HG03039 (cell line): ENCODE data around the gene TSPEAR.

Experiments
- ATAC-seq: cut with Tn5 transposase; IDR thresholded peaks from one replicate; pipeline ENCODE4 v1.9.1; 2021; ENCODE audit warnings: mild to moderate bottlenecking, moderate library complexity; ENCODE audit not compliant: unreplicated experiment

Gene TSPEAR

DNA sequence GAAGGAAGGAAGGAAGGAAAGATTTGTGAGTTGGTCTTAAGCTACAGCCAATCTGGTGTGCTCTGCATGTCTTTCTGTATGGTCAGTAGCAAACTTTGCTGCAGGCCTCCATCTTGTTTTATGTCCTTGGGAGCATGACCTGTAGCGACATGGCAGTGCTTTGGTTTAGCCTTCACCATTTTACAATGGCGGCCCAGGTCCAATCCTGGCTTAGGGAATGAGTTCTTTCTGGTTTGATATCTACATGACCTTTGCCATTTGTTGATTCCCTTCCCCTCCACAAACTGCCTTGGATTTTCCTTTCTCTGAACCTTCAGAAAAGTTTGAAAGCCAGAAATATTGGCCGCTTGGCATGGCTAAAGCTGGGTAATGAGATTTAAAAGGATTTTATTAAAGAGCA lies 30.5 kb upstream of the TSPEAR start:
- no peak for ATAC-seq

DNA sequence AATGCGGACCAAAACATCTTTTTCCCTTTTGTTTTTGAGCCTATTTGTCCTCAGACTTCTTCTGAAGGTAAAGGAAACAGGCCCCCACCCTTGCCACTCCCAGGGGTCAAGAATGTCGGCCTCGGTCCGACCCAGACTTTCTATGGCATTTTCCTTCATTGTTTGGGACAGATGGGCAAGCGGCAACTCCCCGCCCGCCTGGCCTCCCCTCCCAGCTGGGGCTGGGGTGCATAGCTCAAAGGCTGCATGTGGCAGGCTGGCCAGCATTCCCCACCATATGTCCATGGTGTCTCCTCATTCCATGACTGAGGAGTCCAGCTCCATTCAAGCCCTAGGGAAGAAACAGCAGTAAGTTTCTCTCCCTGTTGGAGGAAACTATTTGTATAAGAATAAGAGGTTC lies 29.4 kb upstream of the TSPEAR start:
- ATAC-seq, result no peak

DNA sequence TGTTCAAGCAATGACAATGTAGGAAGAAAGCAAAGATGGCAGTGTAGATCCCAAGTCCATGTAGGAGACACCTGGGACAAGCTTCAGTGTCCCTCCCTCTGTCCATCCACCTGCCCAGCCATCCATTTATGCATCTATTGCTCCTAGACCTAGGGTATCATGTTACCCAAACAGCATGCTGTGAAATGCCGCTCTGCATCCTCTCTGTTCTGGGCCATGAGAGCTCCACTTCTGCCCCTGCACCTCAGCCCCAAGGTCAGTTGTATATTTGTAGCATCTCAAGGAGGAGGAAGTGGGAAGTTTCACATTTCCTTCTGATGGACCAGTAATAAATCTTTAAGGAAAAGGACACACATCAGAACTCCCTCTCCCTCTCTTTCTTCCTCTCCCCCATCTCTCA lies 27.9 kb upstream of the TSPEAR start:
- ATAC-seq, result no peak

DNA sequence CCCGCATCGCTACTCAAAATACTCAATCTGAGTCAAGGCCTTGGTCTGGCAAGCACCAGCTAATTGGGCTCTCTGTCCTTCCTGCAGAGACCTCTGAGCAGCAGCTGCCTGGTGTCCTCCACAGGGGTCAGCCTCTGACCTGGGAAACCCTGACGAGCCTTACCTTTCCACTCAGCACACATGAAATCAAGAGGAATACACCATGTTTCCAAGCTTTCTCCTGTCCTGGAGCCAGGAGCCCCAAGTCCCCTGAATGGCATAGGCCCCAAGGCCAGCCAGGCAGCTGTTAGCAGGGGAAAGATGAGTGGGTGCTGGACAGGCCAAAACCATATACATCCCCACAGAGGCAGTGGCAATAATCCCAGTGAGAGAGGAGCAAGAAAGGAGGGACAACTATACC lies 27.2 kb upstream of the TSPEAR start:
- ATAC-seq, result no peak

DNA sequence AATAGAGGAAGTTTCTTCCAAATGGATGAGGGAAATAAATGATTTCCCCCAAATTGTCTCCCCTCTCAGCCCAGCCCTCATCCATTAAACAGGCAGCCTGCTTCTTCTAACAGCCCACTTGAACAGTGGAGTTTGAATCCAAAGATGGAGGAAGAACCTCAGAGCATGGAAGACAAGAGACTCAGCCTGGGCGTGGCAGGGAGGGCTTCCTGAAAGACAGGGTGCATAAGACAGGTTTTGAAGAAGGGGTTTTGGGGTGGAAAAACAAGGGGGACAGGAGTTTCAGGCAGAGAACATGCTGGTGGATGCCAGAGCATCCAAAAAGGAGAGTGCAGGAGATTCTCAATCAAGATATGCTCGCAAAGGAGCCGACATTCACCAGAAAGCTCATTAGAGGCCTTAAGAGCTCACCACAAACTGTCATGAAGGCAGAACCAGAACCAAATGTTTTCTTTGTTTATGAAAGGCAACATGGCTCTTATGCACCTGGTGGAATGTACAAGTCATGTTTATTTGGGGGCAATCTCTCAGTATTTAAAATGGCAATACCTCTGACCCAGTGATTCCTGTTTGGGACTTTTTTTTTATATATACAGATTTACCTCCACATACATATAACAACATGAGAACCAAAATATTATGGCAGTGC lies 26.5 kb upstream of the TSPEAR start:
- ATAC-seq, result no peak

DNA sequence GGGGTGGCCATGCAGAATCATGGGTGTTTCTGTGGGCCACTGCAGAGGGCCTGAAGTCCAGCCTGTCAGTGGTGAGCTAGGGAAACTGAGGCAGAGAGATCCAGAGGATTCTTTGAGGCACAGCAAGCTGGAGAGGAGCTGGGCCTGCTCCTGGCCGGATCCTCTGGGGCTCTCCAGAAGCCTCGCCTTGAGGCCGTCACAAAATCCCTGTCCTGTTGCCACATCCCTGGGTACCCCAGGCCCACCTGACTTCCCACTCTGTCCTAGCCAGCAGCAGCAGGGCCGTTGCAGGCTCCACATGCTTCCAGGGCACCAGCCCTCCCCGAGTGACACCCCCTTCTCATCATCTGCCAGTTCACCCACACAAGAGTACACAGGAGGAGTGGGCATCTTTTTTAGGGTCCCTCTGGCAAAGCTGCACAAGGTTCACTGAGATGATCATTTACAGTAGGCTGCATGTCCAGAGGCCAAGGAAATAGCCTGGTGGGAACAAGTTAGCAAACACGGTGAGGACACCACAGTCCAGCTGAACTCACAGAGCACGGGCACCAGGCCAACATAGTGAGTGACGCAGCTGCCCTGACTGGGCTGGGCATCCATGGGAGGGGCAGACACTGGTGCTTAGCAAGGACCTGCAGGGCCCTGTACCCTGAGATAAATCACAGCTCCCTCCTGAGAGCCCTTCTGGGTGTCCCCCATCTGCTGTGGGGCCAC lies 25.1 kb upstream of the TSPEAR start:
- no peak for ATAC-seq

DNA sequence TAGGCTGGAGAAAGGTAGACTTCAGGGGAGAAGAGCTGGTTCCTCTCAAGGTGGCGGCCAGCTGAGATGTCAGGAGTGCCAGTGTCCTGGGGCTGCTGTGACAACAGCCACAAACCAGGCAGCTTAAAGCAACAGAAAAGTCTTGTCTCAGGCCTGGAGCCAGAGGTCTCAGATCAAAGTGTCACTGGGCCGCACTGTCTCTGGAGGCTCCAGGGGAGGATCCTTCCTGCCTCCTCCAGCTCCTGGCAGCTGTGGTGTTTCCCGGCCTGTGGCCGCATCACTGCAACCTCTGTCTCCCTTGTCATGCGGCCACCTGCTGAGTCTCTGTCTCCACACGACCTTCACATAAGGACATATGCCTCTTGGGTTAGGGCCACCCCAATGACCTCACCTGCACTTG lies 24.4 kb upstream of the TSPEAR start:
- no peak for ATAC-seq

DNA sequence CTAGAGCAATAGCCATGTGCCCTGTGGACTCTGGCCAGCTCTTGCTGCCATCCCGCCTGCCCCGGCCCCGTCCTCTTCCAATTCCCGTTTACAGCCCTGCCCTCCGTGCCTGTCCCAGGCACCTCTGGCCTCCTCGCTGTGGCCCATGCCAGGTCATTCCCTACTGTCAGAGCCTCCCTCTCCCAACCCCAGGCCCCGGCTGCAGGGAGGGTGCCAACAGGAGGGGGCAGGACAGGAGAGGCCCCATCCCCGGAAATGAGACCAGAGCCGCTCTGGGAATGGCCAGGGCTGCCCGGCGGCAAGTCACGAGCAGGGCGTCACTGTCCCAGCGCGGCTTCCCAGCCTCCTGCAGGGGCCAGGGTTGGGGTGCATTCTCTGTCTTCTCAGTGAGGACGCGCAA lies 23.5 kb upstream of the TSPEAR start:
- no peak for ATAC-seq

DNA sequence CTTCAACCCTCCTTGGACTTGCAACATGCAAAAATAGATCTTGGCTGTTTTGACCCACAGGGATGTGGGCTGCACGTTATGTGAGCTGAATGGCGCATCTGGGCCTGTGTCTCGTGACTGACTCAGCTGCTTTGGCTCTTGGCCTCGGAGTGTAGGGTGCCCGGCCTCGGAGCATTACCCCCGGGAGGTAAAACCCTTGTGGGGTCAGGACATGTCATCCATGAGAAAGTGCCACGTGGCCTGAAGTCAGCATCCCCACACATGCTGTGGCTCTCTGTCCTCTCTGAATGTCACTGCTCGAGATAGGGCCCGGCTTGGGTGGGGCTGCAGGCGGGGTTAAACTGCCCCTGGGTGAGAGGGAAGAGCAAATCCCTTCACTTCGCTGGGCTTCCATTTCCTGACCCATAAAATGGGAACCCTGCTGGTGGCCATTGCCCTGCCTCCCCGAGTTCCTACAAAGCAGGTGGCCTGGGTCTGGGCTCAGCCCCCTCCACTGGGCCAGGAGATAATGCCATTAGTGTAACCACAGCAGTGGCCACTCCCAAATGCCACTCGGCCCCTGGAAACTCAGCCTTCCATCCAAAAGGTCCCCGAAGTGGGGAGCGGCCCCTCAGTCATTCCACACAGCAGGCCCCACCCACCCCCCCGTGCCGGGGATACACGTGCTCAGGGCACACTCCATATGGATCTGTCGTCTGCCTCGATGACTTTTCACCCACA lies 22.8 kb upstream of the TSPEAR start:
- no peak for ATAC-seq

DNA sequence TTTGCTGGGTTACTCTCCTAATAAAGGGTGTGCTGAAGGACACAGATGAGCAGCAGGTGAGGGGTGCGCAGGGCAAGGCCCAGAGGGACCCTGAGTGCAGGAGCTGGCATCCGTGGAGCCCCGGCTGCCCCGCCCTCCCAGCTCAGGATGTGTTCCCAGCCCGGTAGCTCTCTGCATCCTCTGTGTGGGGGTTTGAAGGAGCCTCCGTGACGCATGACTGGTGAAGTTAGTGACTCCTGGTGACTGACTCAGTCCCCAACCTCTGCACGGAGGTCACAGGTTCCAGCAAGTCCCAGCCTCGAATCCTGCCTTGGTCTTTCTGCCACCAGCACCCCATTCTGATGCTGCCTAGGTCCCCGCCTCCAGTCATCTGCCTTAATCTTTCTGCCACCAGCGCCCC lies 21.6 kb upstream of the TSPEAR start:
- ATAC-seq, result no peak

DNA sequence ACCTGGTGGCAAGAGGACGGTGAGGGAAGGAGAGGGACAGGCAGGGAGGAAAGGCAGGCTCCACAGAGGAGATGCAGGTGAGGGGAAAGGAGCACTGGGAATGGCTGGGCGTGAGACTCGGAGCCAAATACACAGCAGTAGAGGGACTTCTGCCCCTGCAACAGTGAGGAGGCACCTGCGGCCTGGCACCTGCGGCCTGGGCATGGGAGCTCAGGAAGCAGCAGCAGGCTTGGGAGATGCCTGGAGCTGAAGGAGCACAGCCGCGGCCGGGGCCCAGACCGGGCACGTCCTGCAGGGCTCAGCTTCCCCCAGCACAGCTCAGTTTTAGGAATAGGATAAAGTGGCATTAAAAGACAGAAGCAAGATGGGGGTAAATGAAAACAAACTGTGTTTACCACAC lies 20.9 kb upstream of the TSPEAR start:
- no peak for ATAC-seq

DNA sequence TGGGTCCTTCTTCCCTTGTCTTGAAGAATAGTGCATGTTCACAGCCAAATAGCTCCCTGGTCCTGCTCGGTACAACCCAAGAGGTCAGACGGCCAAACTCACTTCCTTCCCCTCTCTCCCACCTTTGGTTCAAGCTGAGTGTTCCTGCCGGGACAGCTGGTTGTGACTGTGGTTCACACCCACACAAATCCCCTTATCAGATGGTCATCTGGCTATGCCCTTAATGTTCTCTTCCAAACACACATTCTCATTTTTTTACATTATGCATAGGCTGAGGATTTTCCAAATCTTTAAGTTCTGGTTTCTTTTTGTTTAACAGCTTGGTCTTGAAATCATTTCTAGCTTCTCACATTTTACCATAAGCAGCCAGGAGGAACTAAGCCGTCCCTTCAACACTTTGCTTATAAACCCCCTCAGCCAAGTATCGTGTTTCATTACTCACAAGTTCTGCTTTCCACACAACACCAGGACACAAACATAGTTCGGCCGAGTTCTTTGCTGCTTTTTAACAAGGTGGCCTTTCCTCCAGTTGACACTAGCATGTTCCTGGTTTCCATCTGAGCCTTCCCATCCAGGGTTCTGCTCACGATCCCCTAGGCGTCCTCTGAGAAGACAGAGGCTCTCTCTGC lies 19.7 kb upstream of the TSPEAR start:
- ATAC-seq, result no peak

DNA sequence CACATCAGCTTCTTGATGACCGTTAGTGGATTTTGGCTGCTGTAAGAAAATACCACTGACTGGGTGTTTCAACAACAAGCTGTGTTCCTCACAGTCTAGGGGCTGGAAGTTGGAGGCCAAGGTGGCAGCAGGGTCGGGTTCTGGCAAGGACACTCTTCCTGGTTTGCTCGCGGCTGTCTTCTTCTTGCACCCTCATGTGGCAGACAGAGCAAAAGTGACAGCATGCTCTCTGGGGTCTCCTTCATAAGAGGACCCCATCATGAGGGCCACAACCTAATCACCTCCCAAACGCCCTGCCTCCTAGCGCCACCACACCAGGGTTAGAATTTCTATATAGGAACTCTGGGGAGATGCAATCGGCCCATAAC lies 18.6 kb upstream of the TSPEAR start:
- no peak for ATAC-seq

DNA sequence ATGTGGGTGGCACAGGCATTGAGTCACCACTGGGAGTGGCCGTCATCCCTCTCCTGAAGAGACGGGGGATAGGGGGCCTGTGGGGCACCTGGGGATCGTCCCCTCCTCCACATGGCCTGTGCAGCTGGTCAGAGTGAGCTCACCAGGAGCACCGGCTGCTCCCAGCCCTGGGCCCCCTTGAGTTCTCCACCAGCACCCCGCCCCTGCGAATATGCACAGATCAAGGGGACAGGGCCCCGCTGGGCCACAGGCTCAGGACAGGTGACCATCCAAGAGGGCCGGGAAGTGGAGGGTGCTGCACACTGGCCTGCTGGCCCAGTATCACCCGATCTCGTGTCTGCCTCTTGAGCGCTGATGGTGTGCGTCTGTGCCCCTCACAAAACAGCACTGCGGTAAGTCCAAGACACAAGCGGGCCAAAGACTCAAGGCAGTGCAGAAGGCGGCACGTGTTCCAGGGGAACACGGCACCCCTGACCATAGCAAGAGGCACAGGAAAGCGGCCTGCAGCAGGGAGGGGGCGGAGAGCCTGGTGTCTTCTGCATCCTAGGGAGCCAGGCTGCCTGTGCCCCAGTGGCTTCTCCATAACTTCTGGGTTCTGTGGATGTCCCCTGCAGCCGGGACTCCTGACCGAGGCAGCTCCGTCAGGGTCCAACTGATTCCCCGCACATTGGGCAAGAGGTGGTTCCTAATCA lies 18.1 kb upstream of the TSPEAR start:
- ATAC-seq, result no peak

DNA sequence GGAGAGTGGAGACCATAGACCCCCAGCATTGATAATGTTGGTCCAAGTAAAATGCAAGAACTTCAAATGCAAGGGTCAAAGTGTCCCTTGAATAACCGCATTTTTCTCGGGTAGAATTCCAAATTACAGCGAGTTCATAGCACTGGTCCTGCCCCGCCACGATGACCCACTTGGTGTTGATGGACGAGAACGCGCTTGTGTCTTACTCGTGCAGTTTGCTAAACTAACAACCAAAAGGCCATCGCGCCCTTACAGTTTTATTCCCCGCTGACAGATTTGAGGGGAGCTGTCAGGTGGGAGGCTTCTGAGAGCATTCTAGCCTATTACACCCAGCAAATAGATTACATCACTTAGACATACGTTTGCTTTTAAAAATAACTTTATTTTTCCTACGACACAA lies 17.3 kb upstream of the TSPEAR start:
- no peak for ATAC-seq

DNA sequence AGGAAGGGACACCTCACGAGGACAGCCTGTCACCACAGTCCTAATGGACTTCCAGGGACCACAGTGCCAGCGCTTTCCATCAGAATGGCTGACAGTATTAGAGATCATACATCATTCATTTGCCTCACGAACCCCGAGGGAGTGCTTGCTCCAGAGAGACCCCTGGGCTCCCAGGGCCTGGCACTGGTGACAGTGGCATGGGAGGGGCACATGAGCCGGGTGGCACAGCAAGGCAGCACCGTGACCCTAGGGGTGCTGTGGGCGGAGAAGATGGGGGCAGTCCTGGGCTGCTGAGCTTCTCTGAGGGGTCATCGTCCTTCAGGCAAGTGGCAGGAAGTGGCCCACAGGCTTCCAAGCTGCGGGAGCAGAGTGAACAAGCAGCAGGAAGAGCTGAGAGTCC lies 16.4 kb upstream of the TSPEAR start:
- no peak for ATAC-seq

DNA sequence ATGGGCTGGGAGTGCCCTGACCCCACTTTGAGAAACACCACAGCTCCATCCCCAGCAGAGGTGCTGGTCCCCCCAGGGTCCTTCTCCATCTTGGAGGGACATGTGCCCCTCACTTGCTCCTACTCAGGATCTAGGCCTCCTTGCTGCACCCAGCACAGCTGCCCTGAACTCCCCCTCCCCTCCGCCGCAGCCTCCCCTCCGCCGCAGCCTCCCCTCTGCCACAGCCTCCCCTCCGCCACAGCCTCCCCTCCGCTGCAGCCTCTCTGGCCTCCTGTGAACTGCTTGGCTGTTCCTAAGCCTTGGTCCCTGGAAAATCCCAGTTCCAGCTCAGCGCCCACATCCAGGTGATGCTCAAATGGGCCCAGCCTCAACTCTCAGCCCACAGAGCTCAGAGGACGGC lies 15.9 kb upstream of the TSPEAR start:
- no peak for ATAC-seq

DNA sequence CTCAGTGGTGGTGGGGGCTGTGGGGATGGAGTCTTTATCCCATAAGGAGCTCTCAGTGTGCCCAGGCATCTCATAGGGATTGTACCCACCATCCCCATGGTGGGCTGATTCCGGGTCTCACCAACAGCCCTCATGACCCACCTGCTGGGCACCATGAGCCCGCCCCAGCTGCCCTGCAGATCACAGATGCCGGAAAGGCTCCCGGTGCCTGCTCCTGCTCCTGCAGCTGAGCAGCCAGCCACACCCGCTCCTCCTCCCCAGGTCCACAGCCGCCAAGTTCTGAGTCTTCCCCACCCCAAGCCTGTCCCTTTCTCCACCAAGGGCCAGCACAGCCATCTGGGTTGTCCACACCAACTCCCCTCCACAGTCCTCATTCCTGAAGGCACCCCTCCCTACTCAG lies 15.5 kb upstream of the TSPEAR start:
- ATAC-seq, result no peak

DNA sequence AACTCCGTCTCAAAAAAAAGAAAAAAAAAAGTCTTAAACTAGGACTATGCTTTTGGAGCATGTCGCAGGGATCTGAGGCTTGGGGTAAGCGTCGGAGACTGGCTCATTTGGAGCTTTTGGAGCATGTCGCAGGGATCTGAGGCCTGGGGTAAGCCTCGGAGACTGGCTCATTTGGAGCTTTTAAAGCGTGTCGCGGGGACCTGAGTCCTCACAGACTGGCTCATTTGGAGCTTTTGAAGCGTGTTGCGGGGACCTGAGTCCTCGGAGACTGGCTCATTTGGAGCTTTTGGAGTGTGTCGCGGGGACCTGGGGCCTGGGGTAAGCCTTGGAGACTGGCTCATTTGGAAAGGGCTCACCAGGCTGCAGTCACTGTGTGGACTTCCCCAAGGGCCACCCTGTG lies 13.6 kb upstream of the TSPEAR start:
- no peak for ATAC-seq

DNA sequence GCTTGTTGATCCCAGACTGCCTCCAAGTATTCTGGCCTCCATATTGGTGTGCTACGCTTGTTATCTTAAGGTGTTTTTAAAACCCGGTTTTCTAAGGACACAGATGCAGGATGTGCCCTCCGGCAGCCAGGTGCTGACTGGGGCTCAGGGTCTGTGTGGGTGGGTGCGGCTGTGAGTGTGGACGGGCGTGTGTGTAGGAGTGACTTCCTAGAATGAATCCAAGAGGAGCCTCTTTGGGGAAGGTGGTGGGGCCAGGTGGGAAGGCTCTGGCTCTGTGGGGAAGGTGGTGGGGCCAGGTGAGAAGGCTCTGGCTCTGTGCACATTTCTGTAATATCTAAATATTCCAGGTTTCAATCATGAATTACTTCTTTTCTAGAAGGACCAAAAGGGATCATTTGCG lies 12.8 kb upstream of the TSPEAR start:
- no peak for ATAC-seq
